Measurements from ENCODE around the gene RSAD1. TPM values are rescaled to one million over a fixed set of nuclear protein-coding genes. Genes with fewer than 3 reads are reported as not detected.

Gene RSAD1
- total RNA-seq, 4 donors from 2014 or later = 10.7 to 26.3 (median 21.3) TPM

GRCh38 chr17:50506298-50506697 lies 27.6 kb downstream of the RSAD1 start:
- no peak for TF ChIP-seq POLR2A (IDR thresholded peaks at IDR 0.05)
- no peak for TF ChIP-seq CTCF (IDR thresholded peaks at IDR 0.05)
- TF ChIP-seq EP300 (IDR thresholded peaks at IDR 0.05) = no peak
- no peak for TF ChIP-seq POLR2AphosphoS5 (IDR thresholded peaks at IDR 0.05)
- Histone ChIP-seq H3K4me3 (no peak overlapping the region), H3K36me3 (no peaks in the 10 kb centered on the region), H3K9me3 (no peaks in the 10 kb centered on the region), H3K27ac (no peak overlapping the region), H3K27me3 (no peaks in the 10 kb centered on the region), H3K4me1 (peaks cover 0 to 18% (median 3%) of the 10 kb centered on the region in 3 donors)
- 89 to 100% methylated on average over 1 to 3 of the region's 7 CpGs for WGBS, 2 donors (ENCODE audit: low coverage in 1 of 2)
- ATAC-seq = no peak

- WGBS, 2 donors (ENCODE audit: low coverage in 1 of 2) = 24 to 42% methylated on average over 9 to 11 of the region's 66 CpGs
- Histone ChIP-seq H3K9me3 (no peaks in the 10 kb centered on the region), H3K4me1 (peaks cover 0 to 18% (median 3%) of the 10 kb centered on the region in 3 donors), H3K36me3 (no peaks in the 10 kb centered on the region), H3K27ac (peak within 1 kb of the TSS; percentile 9 to 92 (median 80)), H3K27me3 (no peaks in the 10 kb centered on the region), H3K4me3 (peak within 1 kb of the TSS; percentile 55 to 75)
- TF ChIP-seq POLR2A (IDR thresholded peaks at IDR 0.05) = peak in 1 of 2 donors; percentile 25
- TF ChIP-seq CTCF (IDR thresholded peaks at IDR 0.05) = peak in 2 of 4 experiments; percentile 21 to 49
- TF ChIP-seq POLR2AphosphoS5 (IDR thresholded peaks at IDR 0.05) = peak; percentile 20
- TF ChIP-seq EP300 (IDR thresholded peaks at IDR 0.05) = no peak
- ATAC-seq = peak; percentile 85
These were observed 29.4 kb downstream of the RSAD1 start, which contains the start of gene MYCBPAP for GRCh38 chr17:50507871-50508572. TSS of gene MYCBPAP (plus strand) at chr17:50508439. CDS start at chr17:50508675, 236 bp downstream.

GRCh38 chr17:50508573-50509460 lies 30.2 kb downstream of the RSAD1 start:
- peaks cover 0 to 18% (median 3%) of the 10 kb centered on the region in 3 donors for H3K4me1 ChIP-seq
- TF ChIP-seq CTCF (IDR thresholded peaks at IDR 0.05) (no peak), POLR2AphosphoS5 (IDR thresholded peaks at IDR 0.05) (no peak), POLR2A (IDR thresholded peaks at IDR 0.05) (no peak), EP300 (IDR thresholded peaks at IDR 0.05) (no peak)
- H3K9me3 ChIP-seq = no peaks in the 10 kb centered on the region
- ATAC-seq = peak; percentile 8
- no peaks in the 10 kb centered on the region for H3K36me3 ChIP-seq
- H3K4me3 ChIP-seq = peak overlapping the region; percentile 55 to 75
- H3K27ac ChIP-seq = peak overlapping the region in 3 of 4 donors; percentile 79 to 92 (median 81)
- 43 to 72% methylated on average over 9 to 15 of the region's 32 CpGs for WGBS, 2 donors (ENCODE audit: low coverage in 1 of 2)
- no peaks in the 10 kb centered on the region for H3K27me3 ChIP-seq

- WGBS, 2 donors (ENCODE audit: low coverage in 1 of 2) = 24 to 34% methylated on average over 3 of the region's 3 CpGs
- Histone ChIP-seq H3K27ac (no peak overlapping the region), H3K36me3 (no peaks in the 10 kb centered on the region)
These were observed 32.4 kb downstream of the RSAD1 start for GRCh38 chr17:50511058-50511457.

More at GRCh38 chr17:50511058-50511457, 32.4 kb downstream of the RSAD1 start:
- H3K9me3 ChIP-seq = no peaks in the 10 kb centered on the region
- no peaks in the 10 kb centered on the region for H3K27me3 ChIP-seq
- no peak overlapping the region for H3K4me3 ChIP-seq
- ATAC-seq = no peak
- TF ChIP-seq EP300 (IDR thresholded peaks at IDR 0.05) = no peak
- TF ChIP-seq CTCF (IDR thresholded peaks at IDR 0.05) = no peak
- TF ChIP-seq POLR2AphosphoS5 (IDR thresholded peaks at IDR 0.05) = no peak
- no peak for TF ChIP-seq POLR2A (IDR thresholded peaks at IDR 0.05)
- H3K4me1 ChIP-seq = peaks cover 0 to 29% (median 3%) of the 10 kb centered on the region in 3 donors

Data from gastroesophageal sphincter (tissue), 4 donors.